MCF 10A (cell line): Measurements from ENCODE around the gene LDB2. TPM values are rescaled to one million over a fixed set of nuclear protein-coding genes. Genes with fewer than 3 reads are reported as not detected.
A peak's percentile ranks its signal among the peaks of the same experiment; 100 is the strongest.

Experiments
- BruUV-seq: library from RNA; stranded (reverse); fragments of 400-500 nt; replicated peaks from 2 replicates; lab custom pipeline; 2021; lab: Mats Ljungman, UMichigan
- CTCF ChIA-PET: fragments of 300-600 bp; sonication (Branson Sonifier 250); formaldehyde crosslinking; extraction: SDS; loops from one replicate; lab custom pipeline; 2021; ENCODE audit warnings: antibody characterized with exemption, inconsistent platforms; lab: Yijun Ruan, JAX
- POLR2A ChIA-PET: fragments of 300-600, 350-650 bp; sonication (Branson Sonifier 250); formaldehyde crosslinking; extraction: SDS; loops from one replicate; lab custom pipeline; 2020; ENCODE audit warnings: antibody characterized with exemption, inconsistent platforms; lab: Yijun Ruan, JAX
- DNase-seq: peaks from one replicate; pipeline ENCODE4 v3.0.0-alpha.2; 2018; ENCODE audit not compliant: unreplicated experiment
- H3K27ac Mint-ChIP-seq: one replicate; pipeline ENCODE4 v1.8.0; 2022; ENCODE audit warnings: mild to moderate bottlenecking, low read depth, mixed read lengths; ENCODE audit not compliant: unreplicated experiment
- H3K27me3 Mint-ChIP-seq: one replicate; pipeline ENCODE4 v1.8.0; 2022; ENCODE audit warnings: mixed read lengths; ENCODE audit not compliant: insufficient read depth, unreplicated experiment
- H3K36me3 Mint-ChIP-seq: one replicate; pipeline ENCODE4 v1.8.0; 2022; ENCODE audit warnings: mild to moderate bottlenecking, moderate library complexity, mixed read lengths; ENCODE audit not compliant: insufficient read depth, unreplicated experiment
- H3K4me1 Mint-ChIP-seq: one replicate; pipeline ENCODE4 v1.8.0; 2022; ENCODE audit warnings: mixed read lengths; ENCODE audit not compliant: insufficient read depth, unreplicated experiment
- H3K4me3 Mint-ChIP-seq: one replicate; pipeline ENCODE4 v1.8.0; 2022; ENCODE audit warnings: mild to moderate bottlenecking, moderate library complexity, mixed read lengths; ENCODE audit not compliant: unreplicated experiment
- H3K9me3 Mint-ChIP-seq: one replicate; pipeline ENCODE4 v1.8.0; 2022; ENCODE audit warnings: mixed read lengths; ENCODE audit not compliant: unreplicated experiment
- CTCF ChIP-seq: fragments of 200-600 bp; IDR thresholded peaks from one replicate; pipeline ENCODE4 v1.8.0; 2022; ENCODE audit warnings: antibody characterized with exemption, mild to moderate bottlenecking; ENCODE audit not compliant: unreplicated experiment
- intact Hi-C: fragments of 100-400 bp; cut with micrococcal nuclease; formaldehyde crosslinking; loops from 2 replicates; pipeline ENCODE4 v1.14.1; 2022
- total RNA-seq: library from RNA; stranded (reverse); gene quantifications from 2 replicates; pipeline ENCODE4 v1.2.3, GENCODE V29; 2022

LDB2 gene
- total RNA-seq, 1 experiment from 2014 or later, result not detected

DNA sequence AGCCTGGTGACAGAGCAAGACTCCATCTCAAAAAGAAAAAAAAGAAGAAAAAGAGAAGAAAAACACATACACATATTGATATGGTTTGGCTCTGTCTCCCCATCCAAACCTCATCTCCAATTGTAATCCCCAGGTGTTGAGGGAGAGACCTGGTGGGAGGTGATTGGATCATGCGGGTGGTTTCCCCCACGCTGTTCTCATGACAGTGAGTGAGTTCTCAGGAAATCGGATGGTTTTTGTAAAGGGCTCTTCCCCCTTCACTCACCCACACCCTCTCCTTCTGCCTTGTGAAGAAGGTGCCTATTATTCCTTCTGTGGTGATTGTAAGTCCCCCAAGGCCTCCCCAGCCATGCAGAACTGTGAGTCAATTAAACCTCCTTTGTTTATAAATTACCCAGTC is 68.4 kb downstream of the LDB2 start:
- TF ChIP-seq CTCF, result no peak
- no peak overlapping the region for H3K27ac Mint-ChIP-seq
- H3K4me1 Mint-ChIP-seq, result no peaks in the 10 kb centered on the region
- intact Hi-C loops, result no loop called here
- CTCF ChIA-PET, result no interaction called here
- H3K4me3 Mint-ChIP-seq, result no peak overlapping the region
- POLR2A ChIA-PET, result no interaction called here
- BruUV-seq, result no TSS peak
- no peaks in the 10 kb centered on the region for H3K36me3 Mint-ChIP-seq
- H3K9me3 Mint-ChIP-seq, result no peaks in the 10 kb centered on the region
- H3K27me3 Mint-ChIP-seq, result peaks cover 83% of the 10 kb centered on the region
- no peak for DNase-seq

DNA sequence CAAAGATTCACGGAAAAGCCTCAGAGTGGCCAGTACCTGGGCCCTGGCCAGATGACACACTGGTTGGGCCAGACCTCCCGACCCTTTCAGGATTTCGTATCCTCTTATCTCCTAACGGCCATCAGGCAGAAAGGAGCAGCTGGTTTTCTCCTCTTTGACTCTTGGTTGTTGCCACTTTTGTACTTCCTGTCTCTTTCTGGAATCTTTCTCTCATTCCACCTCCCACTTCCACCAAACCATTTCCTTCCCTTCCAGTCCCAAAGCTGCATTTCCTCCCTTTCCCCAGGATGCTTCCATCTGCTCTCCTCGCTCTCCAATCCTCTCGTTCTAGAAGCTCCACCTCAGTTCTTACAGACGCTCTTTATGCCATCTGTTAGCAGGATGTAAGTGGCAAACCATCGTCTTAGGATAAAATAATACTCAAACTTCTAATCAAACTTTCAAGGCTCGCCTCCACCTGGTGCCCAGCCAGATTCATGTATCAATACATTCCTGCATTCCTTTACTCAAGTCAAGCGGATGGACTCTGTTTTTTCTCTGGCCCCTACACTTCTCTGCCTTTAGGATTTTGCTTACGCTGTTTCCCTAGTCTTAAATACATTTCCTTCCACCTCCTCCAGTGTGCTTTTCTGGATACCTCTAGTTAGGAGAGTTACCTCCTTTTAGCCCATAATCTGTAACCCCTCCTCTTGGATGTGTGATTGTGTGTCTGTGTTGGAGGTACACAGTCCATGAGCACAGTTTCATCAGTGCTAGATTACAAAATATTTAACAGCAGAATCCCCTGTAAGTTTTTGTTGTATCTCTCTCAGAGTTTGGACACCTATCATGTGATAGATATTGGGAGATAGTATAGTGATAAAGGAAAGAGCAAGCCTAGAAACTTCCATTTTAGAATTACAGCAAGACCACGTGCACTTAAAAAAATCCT is 70.4 kb downstream of the LDB2 start:
- peaks cover 91% of the 10 kb centered on the region for H3K27me3 Mint-ChIP-seq
- H3K4me1 Mint-ChIP-seq, result no peaks in the 10 kb centered on the region
- no peaks in the 10 kb centered on the region for H3K9me3 Mint-ChIP-seq
- TF ChIP-seq CTCF, result no peak
- intact Hi-C loops, result no loop called here
- H3K27ac Mint-ChIP-seq, result peak overlapping the region; percentile 4
- ChIA-PET POLR2A (interaction anchor here (0.7 kb wide), 1 partner anchor 545 kb away, joined by 3 read pairs; no protein-coding TSS in a partner anchor), CTCF (interaction anchor here (0.6 kb wide), 1 partner anchor 126 kb away, joined by 4 read pairs; no protein-coding TSS in a partner anchor)
- no peak for DNase-seq
- H3K36me3 Mint-ChIP-seq, result no peaks in the 10 kb centered on the region
- no peak overlapping the region for H3K4me3 Mint-ChIP-seq
- BruUV-seq, result no TSS peak

GRCh38 chr4:16827045-16827444 is 71.4 kb downstream of the LDB2 start:
- Mint-ChIP-seq H3K27me3 (peaks cover 90% of the 10 kb centered on the region), H3K4me1 (no peaks in the 10 kb centered on the region), H3K4me3 (no peak overlapping the region), H3K9me3 (no peaks in the 10 kb centered on the region), H3K27ac (no peak overlapping the region), H3K36me3 (no peaks in the 10 kb centered on the region)
- TF ChIP-seq CTCF, result no peak
- DNase-seq, result no peak
- BruUV-seq, result no TSS peak
- ChIA-PET CTCF (no interaction called here), POLR2A (no interaction called here)
- intact Hi-C loops, result no loop called here

DNA sequence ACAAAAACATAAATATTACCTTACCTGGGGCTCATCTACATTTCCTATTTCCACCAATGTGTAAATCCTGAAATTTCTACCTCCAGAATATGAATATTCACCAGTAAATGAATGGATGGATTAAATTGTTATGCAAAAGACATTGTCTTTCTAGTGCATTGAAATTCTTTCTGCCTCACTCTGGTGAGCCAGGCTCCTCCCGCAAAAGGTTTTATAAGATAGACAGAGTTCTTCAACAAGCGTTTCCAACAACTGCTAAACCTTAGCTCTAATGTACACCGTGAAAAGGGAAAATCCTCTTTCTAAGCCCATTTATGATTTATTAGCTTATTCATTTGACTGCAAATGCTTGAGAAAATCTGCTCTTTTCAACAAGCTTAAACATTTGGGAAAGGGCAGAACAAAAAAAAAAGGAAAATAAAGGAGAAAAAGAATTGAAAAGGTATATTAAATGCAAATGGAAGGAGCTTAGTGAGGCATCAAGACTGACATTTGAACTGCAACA is 72.0 kb downstream of the LDB2 start:
- no TSS peak for BruUV-seq
- Mint-ChIP-seq H3K4me3 (no peak overlapping the region), H3K36me3 (no peaks in the 10 kb centered on the region), H3K27me3 (peaks cover 85% of the 10 kb centered on the region), H3K27ac (no peak overlapping the region), H3K4me1 (no peaks in the 10 kb centered on the region), H3K9me3 (no peaks in the 10 kb centered on the region)
- no peak for DNase-seq
- TF ChIP-seq CTCF, result no peak
- ChIA-PET CTCF (interaction anchor here (0.6 kb wide), 1 partner anchor 19 kb away, joined by 4 read pairs; no protein-coding TSS in a partner anchor), POLR2A (no interaction called here)
- intact Hi-C loops, result no loop called here
